HG02885 (cell line): ENCODE measurements around the gene MAN2C1.
"Not testable (repeated sequence)": the region's sequence is repeated elsewhere in the genome, so short reads cannot be mapped to it uniquely, and the experiment has no call there.

Experiments used
- ATAC-seq: cut with Tn5 transposase; IDR thresholded peaks from one replicate; pipeline ENCODE4 v1.9.1; 2021; ENCODE audit warnings: mild to moderate bottlenecking; ENCODE audit not compliant: unreplicated experiment, poor library complexity

Gene MAN2C1

DNA sequence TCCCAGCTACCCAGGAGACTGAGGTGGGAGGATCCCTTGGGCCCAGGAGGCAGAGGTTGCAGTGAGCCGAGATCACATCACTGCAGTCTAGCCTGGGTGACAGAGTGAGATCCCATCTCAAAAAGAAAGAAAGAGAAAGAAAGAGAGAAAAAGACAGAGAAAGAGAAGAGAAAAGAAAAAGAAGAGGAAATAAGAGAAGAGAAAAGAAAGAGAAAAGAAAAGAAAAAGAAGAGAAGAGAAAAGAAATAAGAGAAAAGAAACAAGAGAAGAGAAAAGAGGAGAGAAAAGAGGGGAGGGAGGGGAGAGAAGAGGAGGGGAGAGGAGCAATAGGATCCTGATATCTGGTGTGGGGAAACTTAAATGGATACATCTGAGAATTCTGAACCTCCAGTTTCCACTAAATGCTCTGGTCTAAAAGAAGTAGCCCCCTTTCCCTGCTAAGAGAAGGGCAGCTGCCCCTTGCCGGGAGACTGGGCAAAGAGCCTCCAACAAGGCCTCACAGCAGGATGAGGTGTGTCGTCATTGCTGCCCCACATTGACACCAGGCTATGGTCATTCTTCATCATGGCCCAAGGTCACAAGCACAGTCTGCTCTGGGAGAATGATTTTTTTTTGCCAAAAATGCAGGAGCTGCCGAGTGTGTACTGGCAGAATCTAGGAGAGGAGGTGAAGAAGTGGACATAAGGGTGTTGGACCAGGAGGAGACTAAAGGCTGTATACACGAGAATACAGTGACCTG lies 53.7 kb downstream of the MAN2C1 start:
- no peak for ATAC-seq

DNA sequence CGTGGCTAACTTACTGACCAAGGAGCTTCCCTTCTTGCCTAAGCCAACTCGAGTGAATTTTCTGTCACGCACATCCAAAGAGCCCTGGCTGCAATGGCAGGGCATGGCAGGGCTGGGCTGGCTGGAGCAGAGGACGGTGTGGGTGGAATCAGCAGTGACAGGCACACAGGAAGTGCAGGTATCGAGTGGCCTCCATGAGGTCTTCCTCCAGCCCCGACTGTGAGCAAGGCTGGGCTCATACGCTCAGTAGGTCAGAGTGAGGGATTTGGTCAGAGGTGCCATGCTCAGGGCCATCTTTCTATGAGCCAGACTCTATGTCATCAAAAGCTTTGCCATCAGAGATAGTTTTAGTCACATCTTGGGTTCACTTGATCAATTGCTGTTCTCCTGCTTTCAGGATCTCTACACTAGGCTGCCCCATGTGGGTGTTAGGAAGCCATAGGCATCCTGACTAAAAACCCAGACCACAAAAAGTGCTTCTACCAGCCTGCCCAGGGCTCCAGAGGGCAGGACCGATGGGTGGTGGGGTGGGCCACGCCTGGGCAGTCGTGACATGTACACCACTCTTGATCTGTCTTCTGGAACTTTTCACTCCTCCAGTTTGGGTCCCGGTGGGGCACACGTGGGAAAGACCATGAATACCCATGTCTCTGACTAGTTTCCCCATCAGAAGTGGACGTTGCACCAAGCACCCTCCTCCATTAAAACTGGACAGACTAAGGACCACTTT lies 55.1 kb downstream of the MAN2C1 start:
- ATAC-seq: no peak

DNA sequence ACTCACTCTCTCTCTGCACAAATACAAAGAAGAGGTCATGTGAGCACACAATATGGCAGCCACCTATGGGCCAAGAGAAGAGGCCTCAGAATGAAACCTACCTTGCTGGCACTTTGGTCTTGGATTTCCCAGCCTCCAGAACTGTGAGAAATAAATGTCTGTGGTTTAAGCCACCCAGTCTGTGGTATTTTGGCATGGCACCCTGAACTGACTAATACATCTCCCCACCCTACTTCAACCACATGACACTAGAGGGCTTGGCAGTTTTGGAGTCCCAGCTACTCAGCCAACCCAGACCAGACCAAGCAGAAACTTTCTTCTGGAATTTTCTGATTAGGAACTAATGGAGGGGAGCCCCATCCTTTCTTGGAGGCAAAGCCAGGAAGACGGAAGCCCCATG lies 55.9 kb downstream of the MAN2C1 start:
- ATAC-seq: not testable (repeated sequence)

DNA sequence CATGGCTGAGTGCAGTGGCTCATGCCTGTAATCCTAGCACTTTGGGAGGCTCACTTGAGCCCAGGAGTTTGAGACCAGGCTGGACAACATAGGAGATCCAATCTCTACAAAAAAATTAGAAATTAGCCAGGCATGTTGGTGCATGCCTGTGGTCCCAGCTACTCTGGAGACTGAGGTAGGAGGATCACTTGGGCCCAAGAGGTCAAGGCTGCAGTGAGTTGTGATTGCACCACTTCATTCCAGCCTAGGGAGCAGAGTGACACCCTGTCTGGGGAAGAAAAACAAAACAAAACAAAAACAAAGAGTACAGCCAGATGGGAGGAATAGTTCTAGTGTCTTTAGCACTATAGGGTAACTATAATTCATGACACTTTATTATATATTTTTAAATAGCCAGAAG lies 58.7 kb downstream of the MAN2C1 start:
- ATAC-seq: no peak

DNA sequence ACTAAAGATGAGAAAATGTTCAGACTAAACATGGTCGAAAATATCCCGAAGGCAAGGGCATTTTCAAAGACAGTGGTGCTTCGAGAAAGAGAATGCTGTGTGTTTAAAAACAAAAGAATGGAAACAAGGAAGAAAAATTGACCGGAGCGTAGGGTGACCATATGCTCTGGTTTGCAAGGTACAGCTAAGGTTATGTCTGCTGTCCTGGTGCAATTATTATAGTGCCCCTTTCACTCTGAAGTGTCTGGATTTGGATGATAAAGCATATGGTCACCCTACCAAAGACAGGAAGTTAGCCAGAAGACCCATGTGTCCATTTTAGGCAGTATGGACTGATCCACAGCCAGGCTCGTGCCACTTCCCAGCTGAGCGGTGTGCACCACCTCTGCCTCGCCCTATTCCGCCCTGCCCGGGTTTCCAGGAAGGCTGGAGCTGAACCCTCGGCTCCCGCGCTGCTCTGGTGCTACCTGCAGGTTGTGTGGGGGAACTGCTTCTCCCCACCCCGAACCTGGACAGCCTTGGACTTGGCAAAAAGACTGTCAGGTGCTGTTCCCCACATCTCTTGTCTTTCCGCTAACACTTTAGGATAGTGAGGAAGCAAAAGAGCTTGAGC lies 60.5 kb downstream of the MAN2C1 start:
- ATAC-seq: no peak

DNA sequence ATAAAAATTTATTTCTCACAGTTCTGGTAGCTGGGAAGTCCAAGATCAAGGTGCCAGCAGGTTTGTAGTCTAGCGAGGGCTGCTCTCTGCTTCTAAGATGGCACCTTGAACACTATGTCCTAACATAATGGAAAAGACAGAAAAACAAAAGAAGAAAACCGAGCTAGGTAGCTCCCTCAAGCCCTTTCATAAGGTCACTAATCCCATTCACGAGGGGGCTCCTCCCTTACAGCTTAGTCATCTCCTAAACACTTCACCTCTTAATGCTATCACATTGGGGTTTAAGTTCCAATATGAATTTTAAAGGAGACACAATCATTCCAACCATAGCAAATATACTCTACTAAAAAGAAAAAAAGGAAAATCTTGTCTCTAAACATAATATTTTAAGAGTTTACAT lies 62.2 kb downstream of the MAN2C1 start:
- ATAC-seq: no peak
